NCI-H2029 treated with DMSO at 0.1 percent for 48 hours (cell line): Measurements from ENCODE around the gene CELF4.

ENCODE experiments used
- DNase-seq: peaks from one replicate; lab custom pipeline; 2025; lab: John Stamatoyannopoulos, UW

CELF4 gene

GRCh38 chr18:37493352-37493935, 72.2 kb downstream of the CELF4 start:
- no peak for DNase-seq

- DNase-seq = no peak
Observed at GRCh38 chr18:37492952-37493351, 72.6 kb downstream of the CELF4 start.

- no peak for DNase-seq
Observed at GRCh38 chr18:37491526-37491925, 74.1 kb downstream of the CELF4 start.

GRCh38 chr18:37489998-37490397, 75.6 kb downstream of the CELF4 start:
- no peak for DNase-seq

DNA sequence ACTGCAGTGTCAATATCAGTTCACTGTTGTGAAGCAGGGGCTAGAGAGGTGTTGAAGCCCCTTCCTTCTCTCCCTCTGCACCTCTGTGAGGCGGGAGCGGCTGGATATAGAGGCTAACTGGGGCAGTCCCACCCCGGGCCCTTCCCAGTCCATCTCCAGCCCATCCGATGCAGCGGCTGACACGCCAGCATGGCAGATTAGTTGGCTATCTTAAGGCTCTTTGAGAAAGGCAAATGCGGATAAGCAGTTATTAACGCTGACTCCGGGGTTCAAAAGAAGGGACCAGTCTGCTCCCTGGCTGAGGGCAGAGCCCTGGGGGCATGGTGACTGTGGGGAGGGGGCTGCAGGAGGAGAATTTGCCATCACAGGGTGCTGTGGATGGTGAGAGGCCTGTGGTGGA, 76.6 kb downstream of the CELF4 start:
- no peak for DNase-seq

GRCh38 chr18:37487400-37487867, 78.2 kb downstream of the CELF4 start:
- no peak for DNase-seq

GRCh38 chr18:37486848-37487247, 78.8 kb downstream of the CELF4 start:
- no peak for DNase-seq

DNA sequence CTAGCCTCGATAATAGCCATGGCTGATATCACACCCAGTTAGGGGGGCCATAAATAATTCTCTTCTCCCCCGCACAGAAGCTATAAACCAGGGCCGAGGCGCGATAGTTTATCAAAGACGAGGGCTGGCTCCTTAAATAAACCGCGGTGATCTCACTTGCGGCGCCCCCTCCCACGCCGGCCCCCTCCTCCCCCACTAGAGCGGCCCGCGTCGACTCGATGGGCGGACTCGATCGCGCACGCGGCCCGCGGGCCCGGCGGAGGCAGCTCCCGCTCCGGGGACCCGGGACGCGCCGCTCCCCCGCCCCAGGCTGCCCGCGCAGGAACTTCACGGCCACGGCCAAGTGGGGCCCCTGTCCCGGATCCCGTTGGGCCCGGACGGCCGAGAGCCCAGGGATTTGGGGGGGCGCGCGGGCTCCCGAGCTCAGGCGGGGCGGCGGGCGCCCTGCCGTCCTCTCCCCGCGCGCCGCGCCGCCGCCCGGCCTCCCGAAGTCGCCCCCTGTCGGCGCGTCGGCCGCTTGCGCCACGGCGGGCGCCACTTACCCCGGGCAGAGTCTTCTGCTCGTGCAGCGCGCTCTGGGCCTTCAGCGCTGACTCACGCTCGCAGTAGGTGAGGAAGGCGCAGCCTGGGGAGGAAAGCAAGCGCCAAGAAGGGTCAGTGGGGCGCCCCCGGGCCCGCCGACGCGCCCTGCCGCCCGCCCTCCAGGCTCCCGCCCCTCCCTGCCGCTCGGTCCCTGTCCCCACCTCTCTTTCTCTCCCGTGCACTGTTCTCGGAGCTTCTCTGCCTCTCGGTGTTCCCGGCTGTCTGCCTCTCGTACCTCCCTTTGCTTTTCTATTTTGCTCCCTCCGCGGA, 80.4 kb downstream of the CELF4 start:
- DNase-seq = no peak

DNA sequence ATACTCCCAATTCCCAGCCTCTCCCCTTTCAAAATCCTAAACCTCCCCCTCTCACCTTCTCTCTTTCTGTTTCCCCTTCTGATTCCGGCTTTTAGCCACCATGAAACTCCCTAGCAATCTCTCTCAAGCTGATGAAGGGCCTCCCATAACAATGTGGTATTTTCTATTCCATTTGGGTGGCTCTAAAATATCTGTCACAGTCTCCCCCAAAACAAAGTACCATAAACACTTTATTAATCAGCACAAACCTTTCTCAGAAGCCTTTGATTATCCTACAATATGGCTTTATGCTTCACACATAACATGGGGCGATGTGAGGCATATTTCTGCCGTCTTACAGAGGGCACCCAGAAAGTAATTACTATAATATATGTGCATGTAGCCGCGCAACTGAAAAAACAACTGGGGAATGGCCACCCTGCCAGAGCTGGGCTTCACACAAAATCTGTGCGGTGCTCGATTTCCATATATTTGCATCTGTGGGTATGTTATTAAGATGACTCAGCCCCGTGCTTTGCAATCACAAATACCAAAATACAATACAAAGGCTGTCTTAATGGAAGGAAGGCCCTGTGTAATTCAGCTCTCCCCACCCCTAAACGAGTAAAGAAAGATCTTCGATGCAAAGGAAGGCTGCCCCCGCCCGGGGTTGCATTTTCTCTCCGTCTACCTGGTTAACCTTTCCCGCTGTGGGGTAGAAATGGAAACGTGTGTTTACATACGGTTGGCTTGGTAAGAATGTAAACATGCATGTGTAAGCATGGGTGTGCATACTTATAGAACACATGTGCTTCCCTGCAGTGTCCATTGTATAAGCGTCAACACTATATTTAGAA, 81.4 kb downstream of the CELF4 start:
- no peak for DNase-seq

- DNase-seq = no peak
Observed at GRCh38 chr18:37483221-37483971, 82.2 kb downstream of the CELF4 start.

- no peak for DNase-seq
Observed at GRCh38 chr18:37482433-37482832, 83.2 kb downstream of the CELF4 start.

DNA sequence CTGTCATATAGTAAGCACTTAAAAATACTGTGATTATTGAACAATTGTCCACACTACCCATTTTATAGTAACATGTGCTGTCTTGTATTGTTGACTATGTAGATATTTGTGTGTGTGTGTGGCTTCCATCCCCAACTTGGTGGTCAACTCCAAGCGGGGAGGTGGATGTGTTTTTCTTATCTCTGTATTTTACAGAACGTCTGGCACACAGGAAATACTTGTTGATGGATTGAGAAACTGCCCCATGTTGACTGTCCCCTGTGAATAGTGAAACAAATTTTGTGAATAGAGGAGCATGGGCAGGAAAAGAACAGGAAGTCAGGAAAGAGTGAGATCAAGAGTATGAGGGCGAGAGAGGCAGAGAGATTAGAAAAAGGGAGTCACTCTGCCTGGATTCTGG, 83.6 kb downstream of the CELF4 start:
- DNase-seq = no peak

GRCh38 chr18:37481491-37481890, 84.1 kb downstream of the CELF4 start:
- DNase-seq = no peak

- DNase-seq = no peak
Observed at GRCh38 chr18:37481072-37481471, 84.5 kb downstream of the CELF4 start.

GRCh38 chr18:37476611-37477295, 88.8 kb downstream of the CELF4 start:
- DNase-seq = no peak

DNA sequence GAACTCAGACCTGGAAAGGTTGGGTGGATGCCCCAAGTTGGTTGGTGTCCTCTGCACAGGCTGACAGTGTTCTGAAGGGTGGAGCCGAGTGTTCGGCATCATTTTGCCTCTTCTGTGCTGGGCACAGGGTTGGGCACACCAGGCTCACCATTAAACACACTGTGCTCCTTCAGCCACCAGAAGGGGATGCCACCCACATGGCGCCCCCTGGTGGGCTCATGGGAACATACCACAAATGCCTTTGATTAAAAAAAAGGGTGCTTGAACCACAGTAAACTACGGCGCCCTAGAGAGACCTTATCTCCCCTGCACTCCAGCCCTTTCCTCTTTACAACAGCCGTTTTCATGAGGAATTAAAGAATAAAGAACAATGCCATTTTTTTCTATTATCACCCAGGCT, 89.4 kb downstream of the CELF4 start:
- DNase-seq = no peak

DNA sequence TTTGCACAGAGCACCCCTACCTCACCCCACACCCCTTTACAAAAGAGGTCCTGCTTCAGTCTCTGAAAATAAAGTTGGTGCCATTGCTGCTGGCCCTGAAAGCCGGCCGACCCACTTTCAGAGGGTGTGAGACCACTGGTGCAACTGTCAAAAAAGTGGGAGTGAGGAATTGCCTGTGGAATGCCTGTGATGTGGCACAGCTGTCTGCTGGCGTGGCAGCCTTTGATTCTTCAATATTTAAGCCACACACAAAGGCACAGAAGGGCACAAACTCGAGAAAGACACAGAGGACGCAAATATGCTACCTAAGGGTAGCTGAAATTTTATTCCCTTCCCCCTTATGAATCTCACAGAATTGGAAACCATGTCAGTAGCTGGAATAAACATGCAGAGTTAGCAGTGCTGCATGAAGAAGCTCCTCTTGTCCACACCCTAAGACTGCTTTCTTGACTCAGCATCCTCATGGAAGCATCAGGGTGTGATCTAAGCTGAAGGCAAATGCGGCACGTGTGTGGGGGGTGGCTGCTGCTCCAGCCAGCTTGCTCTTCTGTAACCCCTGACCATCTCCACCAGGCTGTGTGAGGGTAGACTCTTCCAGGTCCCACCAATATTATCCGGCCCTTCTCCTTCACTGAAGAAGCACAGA, 92.3 kb downstream of the CELF4 start:
- DNase-seq = no peak

DNA sequence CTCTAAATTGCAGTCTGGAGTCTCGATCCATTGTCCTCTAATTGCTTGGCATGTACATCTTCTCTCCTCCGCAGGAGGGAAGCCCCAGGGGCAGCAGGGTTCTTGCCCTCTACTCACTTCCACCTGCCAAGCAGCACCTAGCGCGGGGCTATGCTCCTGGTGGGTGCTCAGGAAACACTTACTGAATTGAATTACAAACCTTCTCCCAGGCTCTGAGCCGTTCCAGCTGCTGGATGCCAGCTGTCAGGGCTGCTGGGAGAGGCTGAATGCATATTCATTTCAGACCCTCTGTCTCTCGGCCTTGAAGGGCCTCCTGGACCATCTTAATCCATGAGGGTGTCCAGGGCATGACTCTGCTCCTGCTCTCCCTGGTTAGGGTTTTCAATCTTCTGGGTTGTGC, 94.0 kb downstream of the CELF4 start:
- no peak for DNase-seq

DNA sequence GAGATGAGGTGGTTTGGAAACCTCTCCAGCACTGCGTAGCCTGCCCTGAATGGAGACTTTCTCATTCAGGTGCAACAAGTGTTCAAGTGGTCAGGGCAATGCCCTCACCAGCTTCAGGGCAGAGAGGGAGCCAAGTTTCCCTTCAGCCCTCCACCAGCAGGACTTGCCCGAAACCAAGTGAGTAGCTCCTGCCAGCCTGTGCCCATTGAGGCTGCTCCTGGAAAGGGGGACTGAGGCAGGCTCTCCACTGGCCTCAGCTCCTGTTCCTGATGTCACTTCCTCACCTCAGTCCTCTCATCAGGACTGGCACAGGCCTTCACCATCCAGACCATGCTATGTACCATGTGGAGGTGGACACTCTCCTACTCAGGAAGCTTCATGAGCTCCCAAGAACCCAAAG, 94.6 kb downstream of the CELF4 start:
- no peak for DNase-seq

- no peak for DNase-seq
Observed at GRCh38 chr18:37467002-37467662, 98.5 kb downstream of the CELF4 start.
